Measurements from ENCODE around the gene SH3RF3.

SH3RF3 gene

DNA sequence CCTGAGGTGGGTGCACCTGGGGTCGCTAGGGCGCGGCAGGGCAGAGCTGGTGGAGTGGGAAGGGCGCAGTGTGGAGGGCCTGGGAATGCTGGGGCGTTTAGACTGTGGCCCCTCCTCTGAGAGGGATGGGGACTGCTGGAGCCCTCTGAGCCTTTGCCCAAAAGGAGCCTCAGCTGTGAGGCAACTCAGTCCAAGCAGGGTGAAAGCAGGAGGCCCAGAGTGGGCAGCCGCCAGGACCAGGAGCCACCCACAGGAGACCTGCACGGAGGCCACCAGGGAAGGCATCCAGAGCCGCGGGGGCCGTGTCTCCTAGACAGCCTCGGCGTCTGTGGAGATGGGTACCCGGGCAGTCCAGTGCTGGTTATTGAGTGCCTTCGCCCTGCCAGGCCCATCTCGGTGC is 369.9 kb downstream of the SH3RF3 start:
- TF ChIP-seq, protein P1, sequence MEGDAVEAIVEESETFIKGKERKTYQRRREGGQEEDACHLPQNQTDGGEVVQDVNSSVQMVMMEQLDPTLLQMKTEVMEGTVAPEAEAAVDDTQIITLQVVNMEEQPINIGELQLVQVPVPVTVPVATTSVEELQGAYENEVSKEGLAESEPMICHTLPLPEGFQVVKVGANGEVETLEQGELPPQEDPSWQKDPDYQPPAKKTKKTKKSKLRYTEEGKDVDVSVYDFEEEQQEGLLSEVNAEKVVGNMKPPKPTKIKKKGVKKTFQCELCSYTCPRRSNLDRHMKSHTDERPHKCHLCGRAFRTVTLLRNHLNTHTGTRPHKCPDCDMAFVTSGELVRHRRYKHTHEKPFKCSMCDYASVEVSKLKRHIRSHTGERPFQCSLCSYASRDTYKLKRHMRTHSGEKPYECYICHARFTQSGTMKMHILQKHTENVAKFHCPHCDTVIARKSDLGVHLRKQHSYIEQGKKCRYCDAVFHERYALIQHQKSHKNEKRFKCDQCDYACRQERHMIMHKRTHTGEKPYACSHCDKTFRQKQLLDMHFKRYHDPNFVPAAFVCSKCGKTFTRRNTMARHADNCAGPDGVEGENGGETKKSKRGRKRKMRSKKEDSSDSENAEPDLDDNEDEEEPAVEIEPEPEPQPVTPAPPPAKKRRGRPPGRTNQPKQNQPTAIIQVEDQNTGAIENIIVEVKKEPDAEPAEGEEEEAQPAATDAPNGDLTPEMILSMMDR (IDR thresholded peaks at IDR 0.05; ENCODE audit: insufficient read depth, low read length, poor library complexity, severe bottlenecking), result no peak
- Histone ChIP-seq H3K36me3 (ENCODE audit: control insufficient read depth, insufficient read depth, low read length) (no peaks in the 10 kb centered on the region), H3K4me3 (replicated peaks; ENCODE audit: low read depth, low read length) (no peak overlapping the region), H3K27me3 (replicated peaks; ENCODE audit: control insufficient read depth, insufficient read depth, low read length) (no peaks in the 10 kb centered on the region; the same call in 1 of the 2 replicates)
- DNase-seq (ENCODE audit: extremely low read depth, insufficient read length), result no peak

DNA sequence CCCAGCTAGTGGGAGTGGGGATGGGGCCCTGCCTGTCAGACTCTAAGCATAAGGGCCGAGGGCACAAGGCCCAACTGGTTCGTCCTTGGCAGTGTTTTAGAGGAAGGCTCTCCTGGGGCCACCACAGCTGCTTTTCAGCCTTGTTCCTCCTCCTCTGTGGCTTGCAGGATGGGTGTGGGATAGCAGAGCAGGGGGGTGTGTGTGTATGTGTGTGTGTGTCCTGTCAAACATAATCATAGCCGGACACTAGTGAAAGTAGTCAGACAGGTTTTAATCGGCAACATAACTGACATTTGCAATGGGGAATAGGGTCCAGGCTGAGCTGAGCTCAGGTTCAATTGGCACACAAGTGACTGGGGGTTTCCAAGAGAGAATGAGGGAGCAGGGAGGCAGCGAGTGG is 370.6 kb downstream of the SH3RF3 start:
- no peak overlapping the region for H3K4me3 ChIP-seq (replicated peaks; ENCODE audit: low read depth, low read length)
- no peaks in the 10 kb centered on the region; the same call in 1 of the 2 replicates for H3K27me3 ChIP-seq (replicated peaks; ENCODE audit: control insufficient read depth, insufficient read depth, low read length)
- no peak for DNase-seq (ENCODE audit: extremely low read depth, insufficient read length)

DNA sequence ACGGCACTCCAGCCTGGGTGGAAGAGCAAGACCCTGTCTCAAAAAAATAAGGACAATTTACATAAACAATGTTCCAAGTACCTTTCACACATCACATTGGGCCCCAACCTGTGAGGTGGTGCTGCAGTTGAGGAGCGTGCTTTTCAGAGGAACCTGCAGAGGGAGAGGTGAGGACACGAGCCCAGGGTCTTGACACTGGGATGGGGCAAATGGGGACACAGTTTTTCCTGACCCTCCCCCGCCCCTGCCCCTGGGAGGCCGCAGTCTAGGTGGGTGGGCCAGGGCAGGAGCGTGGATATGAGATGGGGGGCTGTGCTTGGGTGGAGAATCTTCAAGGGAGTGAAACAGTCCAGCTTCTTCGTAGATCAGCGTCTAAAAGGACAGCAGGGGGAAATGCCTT is 371.9 kb downstream of the SH3RF3 start:
- no peaks in the 10 kb centered on the region; the same call in 1 of the 2 replicates for H3K27me3 ChIP-seq (replicated peaks; ENCODE audit: control insufficient read depth, insufficient read depth, low read length)
- TF ChIP-seq, protein P1 (IDR thresholded peaks at IDR 0.05; ENCODE audit: insufficient read depth, low read length, poor library complexity, severe bottlenecking), result no peak
- DNase-seq (ENCODE audit: extremely low read depth, insufficient read length), result no peak
- no peak overlapping the region for H3K4me3 ChIP-seq (replicated peaks; ENCODE audit: low read depth, low read length)
- no peaks in the 10 kb centered on the region for H3K36me3 ChIP-seq (ENCODE audit: control insufficient read depth, insufficient read depth, low read length)

More for the DNA sequence above, 370.6 kb downstream of the SH3RF3 start:
- TF ChIP-seq, protein P1 (IDR thresholded peaks at IDR 0.05; ENCODE audit: insufficient read depth, low read length, poor library complexity, severe bottlenecking), result no peak
- no peaks in the 10 kb centered on the region for H3K36me3 ChIP-seq (ENCODE audit: control insufficient read depth, insufficient read depth, low read length)

DNA sequence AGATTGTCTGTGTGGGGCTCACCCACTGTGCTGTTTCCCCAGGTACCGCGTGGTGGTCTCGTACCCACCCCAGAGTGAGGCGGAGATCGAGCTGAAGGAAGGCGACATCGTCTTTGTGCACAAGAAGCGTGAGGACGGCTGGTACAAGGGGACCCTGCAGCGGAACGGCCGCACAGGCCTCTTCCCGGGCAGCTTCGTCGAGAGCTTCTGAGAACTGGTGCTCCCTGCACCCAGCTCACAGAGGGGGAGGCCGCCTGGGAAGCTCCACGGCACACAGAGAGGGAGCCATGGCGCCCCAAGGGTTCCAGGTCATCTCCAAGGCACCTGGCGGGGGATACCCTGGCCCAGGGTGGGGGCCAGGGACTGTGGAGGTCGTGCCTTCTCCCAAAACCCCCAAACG is 372.5 kb downstream of the SH3RF3 start:
- TF ChIP-seq, protein P1 (IDR thresholded peaks at IDR 0.05; ENCODE audit: insufficient read depth, low read length, poor library complexity, severe bottlenecking), result no peak
- Histone ChIP-seq H3K36me3 (ENCODE audit: control insufficient read depth, insufficient read depth, low read length) (no peaks in the 10 kb centered on the region), H3K4me3 (replicated peaks; ENCODE audit: low read depth, low read length) (no peak overlapping the region), H3K27me3 (replicated peaks; ENCODE audit: control insufficient read depth, insufficient read depth, low read length) (no peaks in the 10 kb centered on the region; the same call in 1 of the 2 replicates)
- no peak for DNase-seq (ENCODE audit: extremely low read depth, insufficient read length)

DNA sequence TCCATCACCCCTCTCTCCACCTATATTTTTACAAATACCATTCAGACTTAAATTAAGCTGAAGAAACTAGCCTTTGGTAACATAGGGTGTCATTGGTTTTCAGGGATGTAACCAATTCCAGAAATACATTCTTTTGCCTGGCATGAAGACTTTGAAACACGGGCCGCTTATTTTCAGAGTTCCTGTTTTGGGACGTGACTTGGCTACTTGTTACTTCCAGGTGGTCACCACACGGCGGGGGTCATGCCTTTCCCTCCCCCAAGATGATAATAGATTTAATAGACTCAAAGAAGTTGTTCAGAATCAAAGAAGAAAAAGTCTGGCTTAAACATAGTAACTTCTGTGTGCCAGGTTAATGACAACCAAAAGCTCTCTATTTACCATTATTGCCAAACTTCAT is 374.2 kb downstream of the SH3RF3 start:
- no peaks in the 10 kb centered on the region for H3K27me3 ChIP-seq (replicated peaks; ENCODE audit: control insufficient read depth, insufficient read depth, low read length)
- TF ChIP-seq, protein P1 (IDR thresholded peaks at IDR 0.05; ENCODE audit: insufficient read depth, low read length, poor library complexity, severe bottlenecking), result no peak
- H3K4me3 ChIP-seq (replicated peaks; ENCODE audit: low read depth, low read length), result no peak overlapping the region
- H3K36me3 ChIP-seq (ENCODE audit: control insufficient read depth, insufficient read depth, low read length), result no peaks in the 10 kb centered on the region
- no peak for DNase-seq (ENCODE audit: extremely low read depth, insufficient read length)

DNA sequence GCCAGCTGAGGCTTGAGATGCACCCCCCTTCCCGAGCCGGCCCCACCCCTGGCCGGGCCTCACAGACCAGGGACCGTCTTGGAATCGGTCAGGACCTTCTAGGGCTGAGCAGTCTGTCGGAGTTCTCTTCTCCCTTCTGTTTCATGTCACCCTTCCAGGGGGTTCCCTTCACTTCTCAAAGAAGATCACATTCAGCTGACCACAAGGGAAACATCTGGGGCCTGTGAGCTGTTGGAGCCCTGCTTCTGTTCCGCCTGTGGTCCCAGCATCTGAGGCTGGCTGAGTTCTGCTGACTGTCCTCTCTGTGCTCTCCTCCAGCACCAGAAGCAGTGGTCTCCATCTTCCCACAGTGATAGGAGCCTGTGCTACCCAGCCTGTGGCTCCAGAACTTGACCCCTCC is 378.2 kb downstream of the SH3RF3 start:
- TF ChIP-seq, protein P1 (IDR thresholded peaks at IDR 0.05; ENCODE audit: insufficient read depth, low read length, poor library complexity, severe bottlenecking), result no peak
- H3K36me3 ChIP-seq (ENCODE audit: control insufficient read depth, insufficient read depth, low read length), result no peaks in the 10 kb centered on the region
- H3K27me3 ChIP-seq (replicated peaks; ENCODE audit: control insufficient read depth, insufficient read depth, low read length), result no peaks in the 10 kb centered on the region
- DNase-seq (ENCODE audit: extremely low read depth, insufficient read length), result no peak
- H3K4me3 ChIP-seq (replicated peaks; ENCODE audit: low read depth, low read length), result no peak overlapping the region
